ENCODE results near the gene CTSF.
"Not testable (repeated sequence)": the region's sequence is repeated elsewhere in the genome, so short reads cannot be mapped to it uniquely, and the experiment has no call there.

CTSF gene

DNA sequence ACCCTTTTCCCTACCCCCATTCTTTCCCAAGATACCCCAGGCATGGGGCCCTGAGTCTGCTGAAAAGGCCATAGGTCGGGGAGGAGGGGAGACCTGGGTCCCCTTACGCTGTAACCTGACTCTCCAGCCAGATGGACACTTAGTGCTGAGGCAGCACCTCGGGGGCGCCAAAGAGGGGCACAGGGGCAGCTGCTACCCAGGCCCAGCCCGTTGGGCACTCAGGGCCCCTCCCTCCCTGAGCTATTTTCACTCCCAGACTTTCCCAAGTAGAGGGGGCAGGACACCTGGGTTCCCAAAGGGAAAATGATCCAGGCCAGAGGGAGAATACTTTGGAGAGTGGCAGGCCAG lies 20.8 kb downstream of the CTSF start:
- no peak for FAIRE-seq
- DNase-seq (ENCODE audit: insufficient read length, low spot score) = no peak
- TF ChIP-seq CTCF (IDR thresholded peaks at IDR 0.05; ENCODE audit: insufficient read depth, missing control alignments) = no peak

DNA sequence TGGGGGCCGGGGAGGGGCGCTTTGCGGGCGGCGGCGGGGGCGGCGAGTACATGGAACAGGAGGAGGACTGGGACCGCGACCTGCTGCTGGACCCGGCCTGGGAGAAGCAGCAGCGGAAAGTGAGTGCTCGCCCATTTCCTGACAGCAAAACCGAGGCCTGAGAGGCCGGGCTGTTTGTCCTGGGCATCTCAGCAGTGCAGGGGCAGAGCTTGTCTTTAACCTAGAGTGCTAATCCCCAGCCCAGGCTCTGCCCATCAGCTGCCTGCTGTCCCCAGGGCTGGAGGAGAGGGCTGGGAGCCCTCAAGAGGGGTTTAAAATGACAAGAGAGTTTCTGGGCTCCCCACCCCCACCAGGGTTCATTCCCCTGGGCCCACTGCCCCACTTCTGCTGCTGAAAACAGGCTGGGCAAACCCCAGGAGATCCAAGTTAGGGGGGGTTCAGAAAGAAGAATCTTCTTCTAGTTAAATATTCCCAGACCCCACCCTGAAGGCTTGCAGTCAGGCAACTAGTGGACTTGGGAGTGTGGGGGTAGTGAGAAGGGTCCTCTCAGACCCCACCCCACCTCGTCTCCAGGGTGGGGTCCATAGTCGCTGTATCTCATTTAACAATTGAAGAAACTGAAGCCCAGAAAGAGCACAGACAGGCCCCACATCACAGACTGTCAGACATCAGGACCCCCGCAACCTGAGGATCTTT lies 21.3 kb downstream of the CTSF start:
- no peak for TF ChIP-seq CTCF (IDR thresholded peaks at IDR 0.05; ENCODE audit: insufficient read depth, missing control alignments)
- no peak for DNase-seq (ENCODE audit: insufficient read length, low spot score)
- FAIRE-seq = no peak

- no peak for DNase-seq (ENCODE audit: insufficient read length, low spot score)
- no peak for TF ChIP-seq CTCF (IDR thresholded peaks at IDR 0.05; ENCODE audit: insufficient read depth, missing control alignments)
- FAIRE-seq = no peak
Observed at GRCh38 chr11:66546368-66546965, 21.9 kb downstream of the CTSF start, which contains the start of gene ACTN3. ACTN3 (plus strand) TSS chr11:66546903; CDS start chr11:66546938, 35 bp downstream.

DNA sequence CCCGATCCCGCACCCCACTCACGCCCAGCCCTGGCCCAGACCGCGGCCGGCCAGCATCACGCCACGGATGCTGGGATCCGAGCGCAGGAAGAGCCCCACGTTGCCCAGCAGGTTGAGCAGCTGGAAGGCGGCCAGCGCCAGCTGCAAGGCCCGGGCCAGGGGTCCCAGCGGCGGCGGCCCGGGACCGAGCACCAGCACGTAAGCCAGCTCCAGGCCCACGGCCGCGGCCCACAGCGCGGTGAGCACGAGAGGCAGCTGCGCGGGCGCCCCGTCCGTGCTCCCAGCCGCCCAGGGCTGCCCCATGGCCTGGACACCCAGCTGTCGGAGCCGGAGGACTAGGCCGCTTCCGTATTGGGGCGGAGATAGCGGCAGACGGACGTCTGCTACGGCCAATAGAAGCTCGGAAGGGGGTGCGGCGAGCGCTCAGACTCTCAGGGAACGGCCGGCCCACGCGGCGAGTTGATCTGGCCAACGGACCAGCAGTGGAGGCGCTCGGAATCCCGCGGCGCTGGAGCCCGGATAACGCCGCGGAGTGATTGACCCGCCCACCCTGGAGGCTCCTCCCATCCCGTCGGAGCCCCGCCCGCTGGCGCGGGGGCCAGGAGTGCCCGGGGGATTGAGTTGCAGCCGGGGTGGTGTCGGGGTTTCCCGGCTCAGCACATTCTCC lies 22.6 kb downstream of the CTSF start, which contains the start of gene ZDHHC24:
Gene ZDHHC24, minus strand, starts transcription at position 348 of the 667 bp plus-strand sequence. Its CDS starts 45 bp downstream, at position 303.
- DNase-seq (ENCODE audit: insufficient read length, low spot score) (peak; percentile 98), FAIRE-seq (no peak)
- no peak for TF ChIP-seq CTCF (IDR thresholded peaks at IDR 0.05; ENCODE audit: insufficient read depth, missing control alignments)

DNA sequence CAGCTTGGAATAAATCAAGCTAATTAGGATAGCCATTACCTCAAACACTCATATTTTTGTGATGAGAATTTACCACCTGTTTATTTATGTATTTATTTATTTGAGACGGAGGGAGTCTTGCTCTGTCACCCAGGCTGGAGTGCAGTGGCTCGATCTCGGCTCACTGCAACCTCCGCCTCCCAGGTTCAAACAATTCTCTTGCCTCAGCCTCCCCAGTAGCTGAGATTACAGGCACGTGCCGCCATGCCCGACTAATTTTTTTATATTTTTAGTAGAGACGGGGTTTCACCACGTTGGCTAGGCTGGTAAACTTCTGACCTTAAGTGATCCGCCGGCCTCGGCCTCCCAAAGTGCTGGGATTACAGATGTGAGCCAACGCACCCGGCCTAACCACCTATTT lies 23.5 kb downstream of the CTSF start:
- DNase-seq (ENCODE audit: insufficient read length, low spot score); FAIRE-seq: not testable (repeated sequence)

DNA sequence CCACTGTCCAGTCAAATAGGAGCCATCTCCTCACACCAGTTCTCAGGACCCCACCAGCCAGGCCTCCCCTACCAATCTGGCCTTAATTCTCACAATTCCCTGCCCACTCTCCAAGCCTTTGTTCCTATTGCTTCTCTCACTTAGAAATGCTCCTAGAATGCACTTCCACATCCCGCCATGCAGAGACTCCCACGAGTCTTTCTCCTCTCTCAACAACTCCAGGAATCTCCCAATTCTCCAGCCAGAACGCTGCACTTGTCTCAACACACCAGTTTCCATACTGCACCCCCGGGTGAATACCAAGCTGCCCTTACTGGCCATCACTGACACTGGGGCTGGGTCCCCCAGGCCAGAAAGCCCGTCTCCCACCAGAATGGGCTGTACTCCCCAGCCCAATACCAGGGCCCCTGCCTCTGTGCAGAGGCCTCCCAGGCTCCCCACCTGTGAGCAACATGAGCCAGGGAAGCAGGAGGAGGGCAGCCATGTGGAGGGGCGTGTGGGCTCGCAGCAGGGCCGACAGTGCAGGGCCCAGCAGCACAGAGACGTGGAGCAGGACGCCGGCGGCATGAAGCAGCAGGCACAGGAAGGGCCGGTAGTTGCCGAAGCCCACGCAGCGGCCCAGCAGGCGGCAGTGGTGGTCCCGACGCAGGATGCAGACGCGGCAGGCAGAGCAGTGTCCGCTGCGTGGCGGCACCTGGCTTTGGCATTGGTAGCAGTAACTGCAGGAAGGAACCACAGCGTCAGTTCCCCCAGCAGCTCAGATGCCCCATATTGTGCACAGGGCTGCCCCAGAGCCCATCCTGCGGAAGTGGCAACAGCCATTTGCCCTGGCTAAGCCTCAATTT lies 24.9 kb downstream of the CTSF start:
- no peak for DNase-seq (ENCODE audit: insufficient read length, low spot score)

More for the DNA sequence above, 24.9 kb downstream of the CTSF start:
- TF ChIP-seq CTCF (IDR thresholded peaks at IDR 0.05; ENCODE audit: insufficient read depth, missing control alignments) = peak; percentile 31
- FAIRE-seq = no peak

Data from D721Med (cell line).